Limb (tissue), 2 donors: ENCODE data around the gene ZW10.
"Not testable (repeated sequence)": the region's sequence is repeated elsewhere in the genome, so short reads cannot be mapped to it uniquely, and the experiment has no call there.

Source experiments
- DNase-seq, 2 donors: peaks; one replicate each; pipeline ENCODE4 v3.0.0-alpha.2; 2016; ENCODE audit errors: extremely low spot score in 2 of 2

The ZW10 gene, protein sequence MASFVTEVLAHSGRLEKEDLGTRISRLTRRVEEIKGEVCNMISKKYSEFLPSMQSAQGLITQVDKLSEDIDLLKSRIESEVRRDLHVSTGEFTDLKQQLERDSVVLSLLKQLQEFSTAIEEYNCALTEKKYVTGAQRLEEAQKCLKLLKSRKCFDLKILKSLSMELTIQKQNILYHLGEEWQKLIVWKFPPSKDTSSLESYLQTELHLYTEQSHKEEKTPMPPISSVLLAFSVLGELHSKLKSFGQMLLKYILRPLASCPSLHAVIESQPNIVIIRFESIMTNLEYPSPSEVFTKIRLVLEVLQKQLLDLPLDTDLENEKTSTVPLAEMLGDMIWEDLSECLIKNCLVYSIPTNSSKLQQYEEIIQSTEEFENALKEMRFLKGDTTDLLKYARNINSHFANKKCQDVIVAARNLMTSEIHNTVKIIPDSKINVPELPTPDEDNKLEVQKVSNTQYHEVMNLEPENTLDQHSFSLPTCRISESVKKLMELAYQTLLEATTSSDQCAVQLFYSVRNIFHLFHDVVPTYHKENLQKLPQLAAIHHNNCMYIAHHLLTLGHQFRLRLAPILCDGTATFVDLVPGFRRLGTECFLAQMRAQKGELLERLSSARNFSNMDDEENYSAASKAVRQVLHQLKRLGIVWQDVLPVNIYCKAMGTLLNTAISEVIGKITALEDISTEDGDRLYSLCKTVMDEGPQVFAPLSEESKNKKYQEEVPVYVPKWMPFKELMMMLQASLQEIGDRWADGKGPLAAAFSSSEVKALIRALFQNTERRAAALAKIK

DNA sequence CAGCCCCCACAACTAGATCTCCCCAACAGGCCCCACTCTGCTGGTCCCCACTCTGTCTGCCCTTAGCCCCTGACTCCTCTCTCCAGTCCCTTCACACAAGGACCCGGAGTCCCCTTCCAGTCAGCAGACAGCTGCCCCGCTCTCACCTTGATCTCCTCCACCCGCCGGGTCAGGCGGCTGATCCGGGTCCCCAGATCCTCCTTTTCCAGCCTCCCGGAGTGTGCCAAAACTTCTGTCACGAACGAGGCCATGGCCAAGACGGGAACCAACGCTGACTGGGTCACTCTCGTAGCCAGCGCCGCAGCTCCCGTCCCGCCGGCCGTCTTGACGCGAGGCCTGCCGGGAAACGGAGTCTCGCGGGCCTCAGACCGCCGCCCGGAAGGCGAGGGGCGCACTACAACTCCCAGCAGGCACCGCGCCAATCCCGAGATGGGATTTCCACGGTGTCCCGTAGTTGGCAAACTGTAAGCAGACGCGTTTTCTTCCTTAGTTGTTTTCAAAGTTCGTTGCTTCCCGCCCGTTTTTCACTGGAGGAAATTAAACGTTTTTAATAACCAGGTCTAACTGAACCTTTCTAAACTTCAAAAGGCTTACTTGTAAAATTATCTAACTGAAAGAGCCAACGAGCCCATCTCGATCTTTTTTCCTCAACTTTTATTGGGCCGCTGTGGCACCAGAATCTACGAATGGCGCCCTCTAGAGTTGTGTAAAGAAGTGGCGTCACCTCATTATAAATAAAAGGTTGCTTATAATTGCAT is at the start of gene ZW10:
Gene ZW10, minus strand, starts transcription at position 277 of the 758 bp plus-strand sequence. Its CDS starts 26 bp downstream, at position 251.
- DNase-seq = peak; percentile 96 to 98

GRCh38 chr11:113818426-113818825 is 44.9 kb upstream of the ZW10 start:
- no peak for DNase-seq

- DNase-seq = no peak
Observed at GRCh38 chr11:113817626-113818025, 44.1 kb upstream of the ZW10 start.

- DNase-seq = no peak
Observed at GRCh38 chr11:113817162-113817561, 43.7 kb upstream of the ZW10 start.

GRCh38 chr11:113814181-113814580 is 40.7 kb upstream of the ZW10 start:
- DNase-seq = no peak

- DNase-seq = no peak
Observed at GRCh38 chr11:113808931-113809330, 35.4 kb upstream of the ZW10 start.

DNA sequence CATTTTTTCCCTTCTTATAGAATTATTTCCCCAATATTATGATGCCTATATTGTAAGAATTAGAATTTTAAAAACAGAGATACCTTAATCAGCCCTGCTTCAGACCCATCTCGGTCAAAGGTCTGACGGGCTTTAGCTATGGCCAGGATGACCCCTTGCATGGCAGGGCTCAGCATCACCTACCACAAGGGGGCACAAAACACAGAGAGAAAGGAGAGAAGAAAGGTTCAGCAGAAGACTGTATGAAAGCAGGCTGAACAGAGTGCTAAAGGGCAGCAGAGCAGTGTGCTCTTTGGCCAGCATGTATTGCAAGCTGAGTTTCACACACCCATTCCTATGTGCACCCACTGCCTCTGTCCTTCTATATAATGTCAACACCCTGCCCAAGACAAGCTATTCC is 32.9 kb upstream of the ZW10 start:
- DNase-seq = no peak

DNA sequence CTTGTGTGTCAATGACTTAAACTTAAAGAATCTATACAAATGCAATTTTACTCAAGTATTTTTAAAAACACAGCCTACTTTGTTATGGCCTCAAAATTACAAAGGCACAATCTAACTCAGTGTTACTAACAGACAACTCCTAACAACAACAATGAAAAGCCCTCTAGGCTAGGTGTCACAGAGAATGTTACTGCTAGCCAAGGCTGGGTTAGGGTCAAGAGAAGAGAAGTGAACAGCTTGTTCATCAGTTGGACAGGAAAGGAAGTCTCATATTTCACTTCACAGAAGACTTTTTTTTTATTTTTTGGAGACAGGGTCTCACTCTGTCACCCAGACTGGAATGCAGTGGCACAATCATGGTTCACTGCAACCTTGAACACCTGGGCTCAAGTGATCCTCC is 32.1 kb upstream of the ZW10 start:
- DNase-seq = no peak

GRCh38 chr11:113802621-113803020 is 29.1 kb upstream of the ZW10 start:
- DNase-seq = no peak

DNA sequence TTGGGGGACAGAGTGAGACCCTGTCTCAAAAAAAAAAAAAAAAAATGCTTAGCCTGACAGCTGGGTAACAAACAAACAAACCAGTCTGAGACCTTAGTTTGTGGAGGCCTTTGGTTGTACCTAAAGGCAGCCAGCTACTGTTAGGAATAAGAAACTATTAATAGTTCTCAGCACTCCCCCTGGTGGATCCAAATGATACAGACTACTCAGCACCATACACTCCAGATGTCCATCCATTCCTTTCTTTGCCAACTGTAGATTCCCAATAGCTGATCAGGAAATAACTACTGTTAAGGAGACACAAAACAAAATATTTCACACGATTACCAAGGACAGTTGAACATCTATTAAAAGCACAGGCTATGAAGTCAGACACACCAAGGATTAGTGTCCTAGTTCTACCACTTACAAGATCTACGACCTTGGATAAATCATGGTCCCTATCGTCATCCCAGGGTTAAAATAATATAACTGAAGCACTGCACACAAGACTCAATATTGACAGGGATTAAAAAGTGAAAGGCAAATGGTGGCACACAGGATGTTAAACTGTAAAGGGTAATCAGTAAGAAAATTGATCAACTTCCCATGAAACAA is 23.3 kb upstream of the ZW10 start:
- DNase-seq = peak in 1 of 2 donors; percentile 53

- no peak for DNase-seq
Observed at GRCh38 chr11:113789675-113790320, 16.3 kb upstream of the ZW10 start.

DNA sequence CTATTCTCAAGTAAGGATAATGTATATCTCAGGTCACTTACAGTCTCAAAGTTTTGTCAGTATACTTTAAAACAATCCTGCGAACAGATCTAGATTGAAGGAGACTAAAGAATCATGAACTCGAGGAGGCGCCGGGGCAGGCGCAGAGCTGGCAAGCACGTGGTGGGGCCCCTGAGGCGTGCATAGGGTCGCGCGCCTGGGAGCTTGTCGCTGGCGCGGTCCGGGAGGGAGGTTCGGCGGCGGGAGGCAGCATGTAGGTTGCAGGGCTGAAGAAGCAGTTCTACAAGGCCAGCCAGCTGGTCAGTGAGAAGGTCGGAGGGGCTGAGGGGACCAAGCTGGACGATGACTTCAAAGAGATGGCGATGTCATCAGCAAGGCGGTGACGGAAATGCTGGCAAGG is 15.5 kb upstream of the ZW10 start:
- DNase-seq = not testable (repeated sequence)

GRCh38 chr11:113782134-113782533 is 8.6 kb upstream of the ZW10 start:
- no peak for DNase-seq

GRCh38 chr11:113781682-113782081 is 8.2 kb upstream of the ZW10 start:
- no peak for DNase-seq

GRCh38 chr11:113779496-113779895 is 6.0 kb upstream of the ZW10 start, which contains the start of gene CLDN25:
TSS of gene CLDN25 (plus strand) at chr11:113779796. CDS start at chr11:113779796, 0 bp downstream.
- no peak for DNase-seq

GRCh38 chr11:113778111-113778910 is 4.8 kb upstream of the ZW10 start:
- peak in 1 of 2 donors; percentile 20 for DNase-seq

- DNase-seq = no peak
Observed at GRCh38 chr11:113774174-113774503, 647 bp upstream of the ZW10 start.

- DNase-seq = peak in 1 of 2 donors; percentile 10
Observed at GRCh38 chr11:113773092-113773415, 438 bp downstream of the ZW10 start.

DNA sequence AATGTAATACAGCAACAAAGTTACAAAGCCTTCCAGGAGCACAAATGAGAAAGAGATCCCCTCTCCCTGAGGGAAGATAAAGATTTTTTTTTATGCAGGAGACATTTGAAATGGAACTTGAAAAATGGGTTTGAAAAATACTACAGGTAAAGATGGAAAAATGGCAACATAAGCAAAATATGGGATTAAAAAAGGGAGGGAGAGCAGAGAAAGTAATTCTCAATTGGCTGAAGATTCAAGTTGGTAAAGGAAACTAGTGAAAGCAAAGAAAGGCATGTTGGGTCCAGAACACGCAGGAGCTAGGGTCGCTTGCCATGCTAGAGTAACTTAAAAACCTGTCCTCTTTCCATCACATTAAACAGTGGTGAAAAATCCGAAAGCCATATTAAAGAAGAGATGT is 1.5 kb downstream of the ZW10 start:
- no peak for DNase-seq

DNA sequence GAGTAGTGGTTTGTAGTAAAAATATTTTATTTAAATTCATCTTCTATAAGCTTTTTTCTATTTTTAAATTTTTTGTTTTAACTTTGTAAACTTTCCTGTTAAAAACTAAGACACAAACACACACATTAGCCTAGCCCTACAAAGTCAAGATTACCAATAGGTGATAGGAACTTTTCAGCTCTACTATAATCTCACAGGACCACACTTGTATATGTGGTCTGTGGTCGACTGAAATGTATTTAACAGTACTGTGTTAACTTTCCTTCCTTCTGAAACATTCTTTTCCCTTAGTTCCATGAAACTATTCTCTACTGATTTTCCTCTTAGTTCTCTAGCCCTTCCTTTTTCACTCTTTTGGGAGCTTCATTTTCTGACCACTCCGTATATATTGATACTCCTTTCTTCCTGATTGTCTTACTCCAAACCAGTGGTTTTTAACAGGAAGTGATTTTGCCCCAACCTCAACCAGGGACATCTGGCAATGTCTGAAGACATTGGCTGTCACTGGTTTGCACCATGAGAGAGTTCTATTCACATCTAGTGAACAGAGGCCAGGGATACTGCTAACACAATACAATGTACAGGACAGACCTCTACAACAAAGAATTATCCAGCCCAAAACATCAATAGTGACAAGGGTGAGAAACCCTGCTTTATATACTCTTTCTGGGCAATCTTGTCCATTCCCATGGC is 8.8 kb downstream of the ZW10 start:
- DNase-seq = no peak
